GM19023 (cell line): ENCODE results near the gene TTYH2.
"Not testable (repeated sequence)": the region's sequence is repeated elsewhere in the genome, so short reads cannot be mapped to it uniquely, and the experiment has no call there.

Source experiments
- ATAC-seq: cut with Tn5 transposase; IDR thresholded peaks from one replicate; pipeline ENCODE4 v1.9.1; 2021; ENCODE audit warnings: mild to moderate bottlenecking, moderate library complexity; ENCODE audit not compliant: unreplicated experiment

The TTYH2 gene

GRCh38 chr17:74253036-74253435 is 39.7 kb downstream of the TTYH2 start:
- no peak for ATAC-seq

- ATAC-seq = no peak
Observed at GRCh38 chr17:74257311-74257710, 43.9 kb downstream of the TTYH2 start.

GRCh38 chr17:74259667-74260524 is 46.5 kb downstream of the TTYH2 start:
- ATAC-seq = no peak

- ATAC-seq = no peak
Observed at GRCh38 chr17:74260525-74260850, 47.1 kb downstream of the TTYH2 start.

GRCh38 chr17:74262601-74263000 is 49.2 kb downstream of the TTYH2 start:
- no peak for ATAC-seq

GRCh38 chr17:74267054-74267453 is 53.7 kb downstream of the TTYH2 start:
- ATAC-seq = not testable (repeated sequence)

- no peak for ATAC-seq
Observed at GRCh38 chr17:74267579-74267978, 54.2 kb downstream of the TTYH2 start.

GRCh38 chr17:74267987-74268499 is 54.7 kb downstream of the TTYH2 start:
- no peak for ATAC-seq

GRCh38 chr17:74268558-74268957 is 55.2 kb downstream of the TTYH2 start:
- ATAC-seq = no peak

GRCh38 chr17:74270333-74270732 is 57.0 kb downstream of the TTYH2 start:
- no peak for ATAC-seq

GRCh38 chr17:74271281-74271680 is 57.9 kb downstream of the TTYH2 start:
- no peak for ATAC-seq

GRCh38 chr17:74271901-74272561 is 58.7 kb downstream of the TTYH2 start:
- no peak for ATAC-seq

GRCh38 chr17:74272731-74273201 is 59.4 kb downstream of the TTYH2 start:
- ATAC-seq = no peak

- no peak for ATAC-seq
Observed at GRCh38 chr17:74274060-74274708, 60.8 kb downstream of the TTYH2 start, which contains the start of gene DNAI2. DNAI2 (plus strand) TSS chr17:74274234; CDS start chr17:74281818, 7,584 bp downstream.

- no peak for ATAC-seq
Observed at GRCh38 chr17:74274709-74275340, 61.5 kb downstream of the TTYH2 start.

GRCh38 chr17:74276051-74276476 is 62.7 kb downstream of the TTYH2 start:
- ATAC-seq = no peak

- ATAC-seq = no peak
Observed at GRCh38 chr17:74276541-74277009, 63.2 kb downstream of the TTYH2 start.

GRCh38 chr17:74277935-74278334 is 64.6 kb downstream of the TTYH2 start:
- ATAC-seq = no peak

GRCh38 chr17:74279617-74280016 is 66.2 kb downstream of the TTYH2 start:
- not testable (repeated sequence) for ATAC-seq

GRCh38 chr17:74280093-74280513 is 66.7 kb downstream of the TTYH2 start:
- ATAC-seq = peak; percentile 55

- no peak for ATAC-seq
Observed at GRCh38 chr17:74281799-74282198, 68.4 kb downstream of the TTYH2 start.
